Tibial artery (tissue), 4 donors: ENCODE data around the gene PSMD5.

Source experiments
- DNase-seq, 2 donors: peaks; one replicate each; pipeline ENCODE4 v3.0.0-alpha.2; 2019
- H3K27ac ChIP-seq, 2 donors: fragments of 200-600 bp; sonication (generic) in 1 of 2; 1 replicate in 1 of 2; 2 replicates in 1 of 2; pipeline ENCODE4 v1.5.1; 2018 to 2019; ENCODE audit warnings: mild to moderate bottlenecking in 1 of 2
- H3K27me3 ChIP-seq, 2 donors: fragments of 200-600 bp; sonication (generic) in 1 of 2; one replicate each; pipeline versions ENCODE4 v1.5.1 to v1.6.0; 2016 to 2019
- H3K36me3 ChIP-seq, 3 donors: fragments of 200-600 bp; sonication (generic) in 2 of 3; one replicate each; pipeline ENCODE4 v1.5.1; 2016 to 2019; ENCODE audit warnings: mild to moderate bottlenecking in 2 of 3
- H3K4me1 ChIP-seq, 4 donors: fragments of 200-600 bp; sonication (generic) in 2 of 4; 1 replicate in 3 of 4; 2 replicates in 1 of 4; pipeline ENCODE4 v1.5.1; 2016 to 2019
- H3K4me3 ChIP-seq, 2 donors: fragments of 200-600 bp; sonication (generic) in 1 of 2; 1 replicate in 1 of 2; 2 replicates in 1 of 2; pipeline ENCODE4 v1.5.1; 2018 to 2019; ENCODE audit warnings: mild to moderate bottlenecking in 2 of 2
- H3K9me3 ChIP-seq, 3 donors: fragments of 200-600 bp; sonication (generic) in 1 of 3; one replicate each; pipeline ENCODE4 v1.5.1; 2016 to 2019
- CTCF ChIP-seq, 2 experiments: fragments of 200-600 bp in 1 of 2; fragments of 450-650 bp in 1 of 2; IDR thresholded peaks; one replicate each; pipeline ENCODE4 v1.5.1; 2017 to 2019; ENCODE audit warnings: antibody characterized with exemption in 2 of 2, mild to moderate bottlenecking in 1 of 2, moderate library complexity in 1 of 2
- intact Hi-C: fragments of 100-400 bp; cut with DNase I; formaldehyde crosslinking; loops from one replicate; pipeline ENCODE4 v1.15.0; 2023; ENCODE audit warnings: low total_unique reads

The PSMD5 gene

GRCh38 chr9:120868676-120869359, 26.1 kb upstream of the PSMD5 start:
- H3K4me1 ChIP-seq: peaks cover 0 to 17% (median 12%) of the 10 kb centered on the region in 4 donors
- peak overlapping the region; percentile 54 to 61 for H3K4me3 ChIP-seq
- H3K27ac ChIP-seq: peak overlapping the region; percentile 81 to 87
- peak in 1 of 2 experiments; percentile 38 for TF ChIP-seq CTCF (IDR thresholded peaks at IDR 0.05)
- no peaks in the 10 kb centered on the region for H3K27me3 ChIP-seq
- no peaks in the 10 kb centered on the region for H3K9me3 ChIP-seq
- peak; percentile 96 to 99 for DNase-seq
- intact Hi-C loops: loop anchor here (10.0 kb wide), 1 partner anchor 206 kb away; the partner anchor contains the start of gene CNTRL
- H3K36me3 ChIP-seq: peaks cover 7 to 51% (median 31%) of the 10 kb centered on the region in 3 donors

DNA sequence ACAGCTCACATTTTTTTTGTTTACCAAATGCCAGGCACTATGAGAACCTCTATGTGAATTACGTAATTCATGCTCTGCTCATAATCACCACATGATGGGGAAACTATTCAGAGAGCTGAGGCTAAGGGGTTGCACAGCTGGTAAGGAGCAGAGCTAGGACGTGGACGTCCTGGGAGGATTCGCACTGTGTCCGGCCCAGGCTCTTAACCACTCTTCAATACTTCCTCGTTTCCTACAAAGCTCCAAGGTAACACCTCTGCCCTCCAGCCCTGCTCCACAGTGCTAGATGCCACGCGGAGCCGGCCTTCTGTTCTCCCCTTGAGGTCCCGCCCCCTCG, 25.6 kb upstream of the PSMD5 start:
- Histone ChIP-seq H3K4me1 (peaks cover 0 to 17% (median 12%) of the 10 kb centered on the region in 4 donors), H3K36me3 (peaks cover 4 to 51% (median 31%) of the 10 kb centered on the region in 3 donors), H3K4me3 (peak overlapping the region; percentile 54 to 61), H3K27ac (peak overlapping the region; percentile 81 to 87), H3K27me3 (no peaks in the 10 kb centered on the region), H3K9me3 (no peaks in the 10 kb centered on the region)
- DNase-seq: no peak
- peak in 1 of 2 experiments; percentile 23 for TF ChIP-seq CTCF (IDR thresholded peaks at IDR 0.05)
- intact Hi-C loops: loop anchor here (10.0 kb wide), 1 partner anchor 206 kb away; the partner anchor contains the start of gene CNTRL

GRCh38 chr9:120867676-120868338, 25.1 kb upstream of the PSMD5 start:
- H3K4me3 ChIP-seq: peak overlapping the region; percentile 54 to 61
- H3K36me3 ChIP-seq: peaks cover 2 to 51% (median 28%) of the 10 kb centered on the region in 3 donors
- H3K4me1 ChIP-seq: peaks cover 0 to 17% (median 12%) of the 10 kb centered on the region in 4 donors
- peak overlapping the region; percentile 81 to 87 for H3K27ac ChIP-seq
- intact Hi-C loops: loop anchor here (10.0 kb wide), 1 partner anchor 207 kb away; the partner anchor contains the start of gene CNTRL
- H3K9me3 ChIP-seq: no peaks in the 10 kb centered on the region
- TF ChIP-seq CTCF (IDR thresholded peaks at IDR 0.05): no peak
- peak in 1 of 2 donors; percentile 66 for DNase-seq
- no peaks in the 10 kb centered on the region for H3K27me3 ChIP-seq

GRCh38 chr9:120866651-120867050, 23.9 kb upstream of the PSMD5 start:
- no peaks in the 10 kb centered on the region for H3K27me3 ChIP-seq
- peaks cover 0 to 17% (median 12%) of the 10 kb centered on the region in 4 donors for H3K4me1 ChIP-seq
- DNase-seq: peak in 1 of 2 donors; percentile 63
- H3K9me3 ChIP-seq: no peaks in the 10 kb centered on the region
- intact Hi-C loops: loop anchor here (10.0 kb wide), 1 partner anchor 208 kb away; the partner anchor contains the start of gene CNTRL
- no peak overlapping the region for H3K27ac ChIP-seq
- peaks cover 9 to 54% (median 39%) of the 10 kb centered on the region in 3 donors for H3K36me3 ChIP-seq
- H3K4me3 ChIP-seq: no peak overlapping the region
- TF ChIP-seq CTCF (IDR thresholded peaks at IDR 0.05): no peak

- Histone ChIP-seq H3K27ac (no peak overlapping the region), H3K4me1 (peaks cover 0 to 17% (median 12%) of the 10 kb centered on the region in 4 donors), H3K9me3 (no peaks in the 10 kb centered on the region), H3K27me3 (no peaks in the 10 kb centered on the region), H3K4me3 (no peak overlapping the region), H3K36me3 (peaks cover 17 to 63% (median 47%) of the 10 kb centered on the region in 3 donors)
- TF ChIP-seq CTCF (IDR thresholded peaks at IDR 0.05): no peak
- peak in 1 of 2 donors; percentile 54 for DNase-seq
- intact Hi-C loops: loop anchor here (10.0 kb wide), 1 partner anchor 209 kb away; the partner anchor contains the start of gene CNTRL
Observed at GRCh38 chr9:120865809-120866208, 23.1 kb upstream of the PSMD5 start.
